Rectal smooth muscle tissue (tissue), 1 donor: ENCODE data around the gene LTO1.
A peak's percentile ranks its signal among the peaks of the same experiment; 100 is the strongest.

ENCODE experiments used
- H3K27ac ChIP-seq: one replicate; pipeline ENCODE4 v1.7.0; 2013; ENCODE audit warnings: low read depth, low read length, inconsistent platforms
- H3K27me3 ChIP-seq: one replicate; pipeline ENCODE4 v1.7.0; 2013; ENCODE audit warnings: low read length; ENCODE audit not compliant: control insufficient read depth, insufficient read depth
- H3K36me3 ChIP-seq: one replicate; pipeline ENCODE4 v1.7.0; 2013; ENCODE audit warnings: low read length; ENCODE audit not compliant: control insufficient read depth, insufficient read depth
- H3K4me1 ChIP-seq: one replicate; pipeline ENCODE4 v1.7.0; 2013; ENCODE audit warnings: low read length; ENCODE audit not compliant: control insufficient read depth, insufficient read depth
- H3K4me3 ChIP-seq: one replicate; pipeline ENCODE4 v1.7.0; 2013; ENCODE audit warnings: low read length
- H3K9ac ChIP-seq: one replicate; pipeline ENCODE4 v1.7.0; 2013; ENCODE audit warnings: low read length

The LTO1 gene

GRCh38 chr11:69642913-69643632 is 32.1 kb downstream of the LTO1 start:
- peaks cover 15% of the 10 kb centered on the region for H3K4me1 ChIP-seq
- peak overlapping the region; percentile 69 for H3K27ac ChIP-seq
- peaks cover 4% of the 10 kb centered on the region for H3K36me3 ChIP-seq
- no peak overlapping the region for H3K9ac ChIP-seq
- peak overlapping the region; percentile 80 for H3K4me3 ChIP-seq
- H3K27me3 ChIP-seq = peaks cover 2% of the 10 kb centered on the region

GRCh38 chr11:69642549-69642912 is 32.6 kb downstream of the LTO1 start:
- H3K36me3 ChIP-seq = peaks cover 3% of the 10 kb centered on the region
- H3K4me1 ChIP-seq = peaks cover 15% of the 10 kb centered on the region
- H3K27me3 ChIP-seq = peaks cover 7% of the 10 kb centered on the region
- no peak overlapping the region for H3K9ac ChIP-seq
- H3K27ac ChIP-seq = peak overlapping the region; percentile 69
- peak overlapping the region; percentile 80 for H3K4me3 ChIP-seq

GRCh38 chr11:69641681-69642548 is 33.2 kb downstream of the LTO1 start:
- Histone ChIP-seq H3K27me3 (peaks cover 11% of the 10 kb centered on the region), H3K9ac (no peak overlapping the region), H3K27ac (peak overlapping the region; percentile 58), H3K4me1 (peaks cover 15% of the 10 kb centered on the region), H3K36me3 (peaks cover 3% of the 10 kb centered on the region), H3K4me3 (peak overlapping the region; percentile 80)

GRCh38 chr11:69640995-69641581 is 34.1 kb downstream of the LTO1 start, which contains the start of gene CCND1:
Gene CCND1, plus strand, starts transcription at chr11:69641156. Its CDS starts 158 bp downstream, at chr11:69641314.
- H3K9ac ChIP-seq = peak within 1 kb of the TSS; percentile 30

GRCh38 chr11:69640260-69640994 is 34.7 kb downstream of the LTO1 start:
- H3K27ac ChIP-seq = no peak overlapping the region
- peaks cover 13% of the 10 kb centered on the region for H3K27me3 ChIP-seq
- H3K9ac ChIP-seq = no peak overlapping the region
- peak overlapping the region; percentile 43 for H3K4me3 ChIP-seq
- no peaks in the 10 kb centered on the region for H3K36me3 ChIP-seq
- peaks cover 15% of the 10 kb centered on the region for H3K4me1 ChIP-seq

More at GRCh38 chr11:69640995-69641581, 34.1 kb downstream of the LTO1 start, which contains the start of gene CCND1:
- Histone ChIP-seq H3K27me3 (peaks cover 12% of the 10 kb centered on the region), H3K4me3 (peak within 1 kb of the TSS; percentile 80), H3K27ac (peak within 1 kb of the TSS; percentile 58), H3K36me3 (peaks cover 3% of the 10 kb centered on the region), H3K4me1 (peaks cover 15% of the 10 kb centered on the region)

- no peak overlapping the region for H3K27ac ChIP-seq
- H3K9ac ChIP-seq = no peak overlapping the region
- H3K4me1 ChIP-seq = peaks cover 14% of the 10 kb centered on the region
- H3K27me3 ChIP-seq = peaks cover 13% of the 10 kb centered on the region
- H3K36me3 ChIP-seq = no peaks in the 10 kb centered on the region
- H3K4me3 ChIP-seq = no peak overlapping the region
These were observed 35.3 kb downstream of the LTO1 start for GRCh38 chr11:69639831-69640230.

GRCh38 chr11:69638941-69639681 is 36.0 kb downstream of the LTO1 start:
- no peak overlapping the region for H3K9ac ChIP-seq
- peaks cover 13% of the 10 kb centered on the region for H3K27me3 ChIP-seq
- peak overlapping the region; percentile 52 for H3K4me3 ChIP-seq
- H3K4me1 ChIP-seq = peaks cover 7% of the 10 kb centered on the region
- H3K27ac ChIP-seq = no peak overlapping the region
- H3K36me3 ChIP-seq = no peaks in the 10 kb centered on the region

GRCh38 chr11:69637941-69638871 is 36.9 kb downstream of the LTO1 start:
- Histone ChIP-seq H3K36me3 (no peaks in the 10 kb centered on the region), H3K27ac (no peak overlapping the region), H3K4me1 (no peaks in the 10 kb centered on the region), H3K4me3 (peak overlapping the region; percentile 52), H3K9ac (no peak overlapping the region), H3K27me3 (peaks cover 13% of the 10 kb centered on the region)

- H3K27me3 ChIP-seq = peaks cover 13% of the 10 kb centered on the region
- peak overlapping the region; percentile 52 for H3K4me3 ChIP-seq
- H3K4me1 ChIP-seq = no peaks in the 10 kb centered on the region
- H3K36me3 ChIP-seq = no peaks in the 10 kb centered on the region
- H3K27ac ChIP-seq = no peak overlapping the region
- no peak overlapping the region for H3K9ac ChIP-seq
These were observed 37.8 kb downstream of the LTO1 start for GRCh38 chr11:69637198-69637940.

GRCh38 chr11:69636512-69637197 is 38.5 kb downstream of the LTO1 start:
- no peak overlapping the region for H3K9ac ChIP-seq
- no peak overlapping the region for H3K27ac ChIP-seq
- peak overlapping the region; percentile 52 for H3K4me3 ChIP-seq

More at GRCh38 chr11:69636512-69637197, 38.5 kb downstream of the LTO1 start:
- no peaks in the 10 kb centered on the region for H3K36me3 ChIP-seq
- H3K4me1 ChIP-seq = no peaks in the 10 kb centered on the region
- H3K27me3 ChIP-seq = peaks cover 13% of the 10 kb centered on the region
